ENCODE results near the gene AP2A2.

DNA sequence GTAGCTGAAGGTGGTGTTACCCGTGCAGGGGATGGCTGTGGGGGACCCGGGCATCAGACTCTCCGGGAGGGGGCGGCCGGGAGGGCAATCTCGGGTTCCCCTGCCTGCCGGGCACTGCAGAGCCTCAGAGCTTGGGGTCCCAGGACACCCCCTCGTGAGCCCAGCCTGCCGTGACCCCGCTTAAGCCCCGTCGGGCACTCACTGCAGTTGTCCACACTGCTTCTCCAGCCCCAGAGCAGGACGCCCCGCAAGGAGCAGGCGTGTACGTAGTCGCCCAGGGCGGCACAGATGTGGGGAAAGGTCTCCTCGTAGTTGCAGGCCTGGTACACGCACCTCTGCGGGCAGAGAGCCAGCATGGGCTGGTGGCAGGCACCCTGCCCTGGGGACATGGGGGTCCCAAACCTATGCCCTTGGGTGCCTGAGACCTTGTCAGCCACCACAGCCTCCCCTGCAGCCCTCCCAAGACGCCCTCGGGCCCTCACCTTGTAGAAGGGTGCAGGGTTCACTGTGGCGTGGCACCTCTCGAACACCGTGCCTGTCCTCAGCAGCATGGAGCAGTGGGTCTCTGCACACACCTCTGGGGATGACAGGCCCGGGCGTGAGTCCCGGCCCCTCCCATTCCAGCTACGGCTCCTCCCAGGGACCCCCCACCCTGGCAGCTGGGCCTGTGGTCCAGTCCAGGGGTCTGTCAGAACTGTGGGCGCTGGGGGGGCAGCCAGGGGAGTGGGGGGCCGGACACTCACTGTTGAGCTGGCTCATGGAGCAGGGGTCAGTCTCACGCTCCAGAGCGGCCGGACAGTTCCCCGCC lies 102.0 kb downstream of the AP2A2 start:
- TF ChIP-seq POLR2A (IDR thresholded peaks at IDR 0.05; ENCODE audit: borderline replicate concordance, extremely low read depth, insufficient read depth, insufficient read length) (no peak), POLR2AphosphoS5 (IDR thresholded peaks at IDR 0.05; ENCODE audit: low read depth, low read length) (no peak), CTCF (IDR thresholded peaks at IDR 0.05 in 2 of 3, conservative IDR thresholded peaks at IDR 0.05 in 1 of 3; ENCODE audit: borderline replicate concordance in 1 of 3, insufficient read depth in 1 of 3, low read depth in 2 of 3, low read length in 2 of 3) (no peak), RAD21 (IDR thresholded peaks at IDR 0.05; ENCODE audit: low read depth) (no peak), EZH2phosphoT487 (IDR thresholded peaks at IDR 0.05; ENCODE audit: borderline replicate concordance) (no peak), EZH2 (IDR thresholded peaks at IDR 0.05) (no peak)
- TF ChIP-seq, protein P1, sequence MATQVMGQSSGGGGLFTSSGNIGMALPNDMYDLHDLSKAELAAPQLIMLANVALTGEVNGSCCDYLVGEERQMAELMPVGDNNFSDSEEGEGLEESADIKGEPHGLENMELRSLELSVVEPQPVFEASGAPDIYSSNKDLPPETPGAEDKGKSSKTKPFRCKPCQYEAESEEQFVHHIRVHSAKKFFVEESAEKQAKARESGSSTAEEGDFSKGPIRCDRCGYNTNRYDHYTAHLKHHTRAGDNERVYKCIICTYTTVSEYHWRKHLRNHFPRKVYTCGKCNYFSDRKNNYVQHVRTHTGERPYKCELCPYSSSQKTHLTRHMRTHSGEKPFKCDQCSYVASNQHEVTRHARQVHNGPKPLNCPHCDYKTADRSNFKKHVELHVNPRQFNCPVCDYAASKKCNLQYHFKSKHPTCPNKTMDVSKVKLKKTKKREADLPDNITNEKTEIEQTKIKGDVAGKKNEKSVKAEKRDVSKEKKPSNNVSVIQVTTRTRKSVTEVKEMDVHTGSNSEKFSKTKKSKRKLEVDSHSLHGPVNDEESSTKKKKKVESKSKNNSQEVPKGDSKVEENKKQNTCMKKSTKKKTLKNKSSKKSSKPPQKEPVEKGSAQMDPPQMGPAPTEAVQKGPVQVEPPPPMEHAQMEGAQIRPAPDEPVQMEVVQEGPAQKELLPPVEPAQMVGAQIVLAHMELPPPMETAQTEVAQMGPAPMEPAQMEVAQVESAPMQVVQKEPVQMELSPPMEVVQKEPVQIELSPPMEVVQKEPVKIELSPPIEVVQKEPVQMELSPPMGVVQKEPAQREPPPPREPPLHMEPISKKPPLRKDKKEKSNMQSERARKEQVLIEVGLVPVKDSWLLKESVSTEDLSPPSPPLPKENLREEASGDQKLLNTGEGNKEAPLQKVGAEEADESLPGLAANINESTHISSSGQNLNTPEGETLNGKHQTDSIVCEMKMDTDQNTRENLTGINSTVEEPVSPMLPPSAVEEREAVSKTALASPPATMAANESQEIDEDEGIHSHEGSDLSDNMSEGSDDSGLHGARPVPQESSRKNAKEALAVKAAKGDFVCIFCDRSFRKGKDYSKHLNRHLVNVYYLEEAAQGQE (IDR thresholded peaks at IDR 0.05; ENCODE audit: low read depth): no peak
